Progenitor cell of endocrine pancreas (in vitro differentiated cells): ENCODE measurements around the gene CTNNA3. TPM values are rescaled to one million over a fixed set of nuclear protein-coding genes. Genes with fewer than 3 reads are reported as not detected.
"Not testable (repeated sequence)": the region's sequence is repeated elsewhere in the genome, so short reads cannot be mapped to it uniquely, and the experiment has no call there.

Experiments
- DNase-seq: peaks from one replicate; pipeline ENCODE4 v3.0.0; 2021; ENCODE audit warnings: low spot score; ENCODE audit not compliant: unreplicated experiment
- H3K27ac Mint-ChIP-seq: 2 replicates; pipeline ENCODE4 v1.8.0; 2021; ENCODE audit warnings: mild to moderate bottlenecking, moderate library complexity, mixed read lengths
- H3K27me3 Mint-ChIP-seq: 2 replicates; pipeline ENCODE4 v1.8.0; 2021; ENCODE audit warnings: mixed read lengths
- H3K36me3 Mint-ChIP-seq: 2 replicates; pipeline ENCODE4 v1.8.0; 2022; ENCODE audit warnings: mixed read lengths; ENCODE audit not compliant: insufficient read depth
- H3K4me1 Mint-ChIP-seq: 2 replicates; pipeline ENCODE4 v1.8.0; 2021; ENCODE audit warnings: low read depth, mixed read lengths
- H3K4me3 Mint-ChIP-seq: 2 replicates; pipeline ENCODE4 v1.8.0; 2021; ENCODE audit warnings: low read depth, mild to moderate bottlenecking, moderate library complexity, mixed read lengths
- H3K9me3 Mint-ChIP-seq: 2 replicates; pipeline ENCODE4 v1.8.0; 2021; ENCODE audit warnings: low read depth, mixed read lengths
- total RNA-seq: library from RNA; stranded (reverse); gene quantifications from 2 replicates; pipeline ENCODE4 v1.2.1, GENCODE V29; 2021
- TF ChIP-seq, protein P1 (sequence below): fragments of 200-600 bp; sonication (generic); IDR thresholded peaks from one replicate; pipeline ENCODE4 v1.5.0; 2021; ENCODE audit warnings: antibody characterized with exemption, mild to moderate bottlenecking; ENCODE audit not compliant: unreplicated experiment

Gene CTNNA3
- total RNA-seq, 1 donor from 2014 or later, result 1.7 TPM

DNA sequence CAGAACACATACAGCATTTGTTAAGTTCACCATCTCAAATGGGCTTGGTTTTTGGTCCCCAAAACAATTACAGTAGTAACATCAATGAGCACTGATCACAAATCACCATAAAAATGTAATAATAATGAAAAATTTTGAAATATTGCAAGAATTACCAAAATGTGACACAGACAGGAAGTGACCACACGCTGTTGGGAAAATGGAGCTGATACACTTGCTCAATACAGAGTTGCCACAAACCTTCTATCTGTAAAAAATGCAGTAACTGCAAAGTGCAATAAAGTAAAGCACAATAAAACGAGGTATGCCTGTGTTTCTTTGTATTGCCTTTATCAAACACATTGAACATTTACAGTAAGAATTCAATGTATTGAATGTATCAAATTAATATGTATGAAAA is 262.7 kb downstream of the CTNNA3 start:
- TF ChIP-seq, protein P1, sequence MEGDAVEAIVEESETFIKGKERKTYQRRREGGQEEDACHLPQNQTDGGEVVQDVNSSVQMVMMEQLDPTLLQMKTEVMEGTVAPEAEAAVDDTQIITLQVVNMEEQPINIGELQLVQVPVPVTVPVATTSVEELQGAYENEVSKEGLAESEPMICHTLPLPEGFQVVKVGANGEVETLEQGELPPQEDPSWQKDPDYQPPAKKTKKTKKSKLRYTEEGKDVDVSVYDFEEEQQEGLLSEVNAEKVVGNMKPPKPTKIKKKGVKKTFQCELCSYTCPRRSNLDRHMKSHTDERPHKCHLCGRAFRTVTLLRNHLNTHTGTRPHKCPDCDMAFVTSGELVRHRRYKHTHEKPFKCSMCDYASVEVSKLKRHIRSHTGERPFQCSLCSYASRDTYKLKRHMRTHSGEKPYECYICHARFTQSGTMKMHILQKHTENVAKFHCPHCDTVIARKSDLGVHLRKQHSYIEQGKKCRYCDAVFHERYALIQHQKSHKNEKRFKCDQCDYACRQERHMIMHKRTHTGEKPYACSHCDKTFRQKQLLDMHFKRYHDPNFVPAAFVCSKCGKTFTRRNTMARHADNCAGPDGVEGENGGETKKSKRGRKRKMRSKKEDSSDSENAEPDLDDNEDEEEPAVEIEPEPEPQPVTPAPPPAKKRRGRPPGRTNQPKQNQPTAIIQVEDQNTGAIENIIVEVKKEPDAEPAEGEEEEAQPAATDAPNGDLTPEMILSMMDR, result no peak
- no peaks in the 10 kb centered on the region for H3K27me3 Mint-ChIP-seq
- peaks cover 4% of the 10 kb centered on the region for H3K9me3 Mint-ChIP-seq
- H3K4me1 Mint-ChIP-seq, result no peaks in the 10 kb centered on the region
- DNase-seq, result no peak
- H3K36me3 Mint-ChIP-seq, result no peaks in the 10 kb centered on the region
- H3K4me3 Mint-ChIP-seq, result no peak overlapping the region
- no peak overlapping the region for H3K27ac Mint-ChIP-seq

GRCh38 chr10:67402620-67403019 is 293.4 kb downstream of the CTNNA3 start:
- Mint-ChIP-seq H3K27me3 (no peaks in the 10 kb centered on the region), H3K36me3 (no peaks in the 10 kb centered on the region), H3K4me3 (no peak overlapping the region), H3K27ac (no peak overlapping the region), H3K9me3 (peaks cover 14% of the 10 kb centered on the region), H3K4me1 (no peaks in the 10 kb centered on the region)
- no peak for DNase-seq
- TF ChIP-seq, protein P1, result no peak

- DNase-seq, result no peak
Observed at GRCh38 chr10:67401711-67402110, 294.3 kb downstream of the CTNNA3 start.

DNA sequence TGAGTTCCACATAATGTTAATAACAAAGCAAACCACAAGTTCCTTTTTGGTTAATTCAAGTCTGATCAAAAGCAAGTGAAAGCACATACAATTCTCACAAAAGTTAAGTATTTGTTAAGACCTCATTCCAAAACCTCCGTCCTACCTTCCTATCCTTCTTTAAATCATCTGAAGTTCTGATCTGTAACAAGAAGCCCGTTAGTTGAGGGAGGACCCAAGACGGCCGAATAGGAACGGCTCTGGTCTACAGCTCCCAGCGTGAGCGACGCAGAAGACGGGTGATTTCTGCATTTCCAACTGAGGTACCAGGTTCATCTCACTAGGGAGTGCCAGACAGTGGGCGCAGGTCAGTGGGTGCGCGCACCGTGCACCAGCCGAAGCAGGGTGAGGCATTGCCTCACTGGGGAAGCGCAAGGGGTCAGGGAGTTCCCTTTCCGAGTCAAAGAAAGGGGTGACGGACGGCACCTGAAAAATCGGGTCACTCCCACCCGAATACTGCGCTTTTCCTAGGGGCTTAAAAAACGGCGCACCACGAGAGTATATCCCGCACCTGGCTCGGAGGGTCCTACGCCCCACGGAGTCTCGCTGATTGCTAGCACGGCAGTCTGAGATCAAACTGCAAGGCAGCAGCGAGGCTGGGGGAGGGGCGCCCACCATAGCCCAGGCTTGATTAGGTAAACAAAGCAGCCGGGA is 309.0 kb downstream of the CTNNA3 start:
- peak; percentile 21 for DNase-seq
- not testable (repeated sequence) for H3K4me1 Mint-ChIP-seq, H3K36me3 Mint-ChIP-seq, H3K27me3 Mint-ChIP-seq, H3K9me3 Mint-ChIP-seq
- Mint-ChIP-seq H3K27ac (peak overlapping the region; percentile 60), H3K4me3 (peak overlapping the region; percentile 78)

More at GRCh38 chr10:67401711-67402110, 294.3 kb downstream of the CTNNA3 start:
- Mint-ChIP-seq H3K4me1 (no peaks in the 10 kb centered on the region), H3K27ac (no peak overlapping the region), H3K9me3 (peaks cover 18% of the 10 kb centered on the region), H3K4me3 (no peak overlapping the region), H3K36me3 (no peaks in the 10 kb centered on the region), H3K27me3 (no peaks in the 10 kb centered on the region)
- TF ChIP-seq, protein P1, result no peak

GRCh38 chr10:67386260-67386659 is 309.7 kb downstream of the CTNNA3 start:
- Mint-ChIP-seq H3K4me3 (peak overlapping the region; percentile 78), H3K9me3 (no peaks in the 10 kb centered on the region), H3K4me1 (peaks cover 8% of the 10 kb centered on the region), H3K36me3 (no peaks in the 10 kb centered on the region), H3K27me3 (peaks cover 4% of the 10 kb centered on the region), H3K27ac (no peak overlapping the region)
- no peak for DNase-seq
- TF ChIP-seq, protein P1, result no peak

- Mint-ChIP-seq H3K4me3 (no peak overlapping the region), H3K36me3 (no peaks in the 10 kb centered on the region), H3K27me3 (peaks cover 4% of the 10 kb centered on the region), H3K27ac (no peak overlapping the region), H3K4me1 (peaks cover 8% of the 10 kb centered on the region), H3K9me3 (no peaks in the 10 kb centered on the region)
- no peak for DNase-seq
- TF ChIP-seq, protein P1, result no peak
Observed at GRCh38 chr10:67385566-67385965, 310.4 kb downstream of the CTNNA3 start.
